Suprapubic skin (tissue), 3 donors: Measurements from ENCODE around the gene APOM.

ENCODE experiments used
- EP300 ChIP-seq: sonication (generic); formaldehyde crosslinking; IDR thresholded peaks from one replicate; pipeline ENCODE4 v1.6.1; 2017; ENCODE audit warnings: antibody characterized with exemption
- POLR2A ChIP-seq, 2 donors: fragments of 450-650 bp; IDR thresholded peaks; one replicate each; pipeline ENCODE4 v1.6.1; 2017; ENCODE audit warnings: antibody characterized with exemption in 2 of 2, mild to moderate bottlenecking in 2 of 2, moderate library complexity in 2 of 2
- TF ChIP-seq, protein P1 (sequence below), 2 donors: fragments of 200-600 bp in 1 of 2; fragments of 450-650 bp in 1 of 2; sonication (generic) in 1 of 2; IDR thresholded peaks; one replicate each; pipeline ENCODE4 v1.5.1; 2016 to 2019; ENCODE audit warnings: antibody characterized with exemption in 2 of 2, mild to moderate bottlenecking in 1 of 2, moderate library complexity in 1 of 2

DNA sequence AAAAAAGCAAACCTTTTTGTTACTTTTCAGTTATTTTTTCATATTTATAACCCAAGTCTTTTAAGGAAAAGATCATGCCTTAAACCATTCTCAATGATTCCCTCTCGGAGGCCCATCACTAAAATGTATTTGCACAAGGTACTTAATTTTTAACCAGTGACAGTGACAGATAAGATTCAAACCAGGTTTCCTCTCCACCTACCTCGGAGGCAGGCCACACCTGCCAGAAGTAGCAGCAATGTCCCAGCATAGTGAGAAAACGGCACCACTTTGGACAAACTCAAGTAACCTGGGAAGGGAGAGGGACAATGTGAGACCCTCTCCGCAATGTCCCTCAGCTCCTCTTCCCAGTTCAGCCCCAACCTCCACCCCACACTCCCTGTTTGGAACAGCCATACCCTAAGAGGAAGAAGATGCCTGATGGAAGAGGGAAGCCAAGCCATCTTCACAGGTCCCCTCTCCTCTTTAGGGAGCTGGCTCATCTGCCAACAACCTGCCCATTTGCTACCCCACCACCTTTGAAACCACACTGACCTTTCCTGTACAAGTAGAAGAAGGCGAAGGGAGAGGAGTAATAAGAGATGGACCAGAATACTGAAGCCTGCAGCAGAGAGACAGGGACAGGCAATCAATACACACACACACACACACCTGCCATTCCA, 45.2 kb downstream of the APOM start:
- TF ChIP-seq POLR2A (IDR thresholded peaks at IDR 0.05) (no peak), EP300 (no peak)
- TF ChIP-seq, protein P1, sequence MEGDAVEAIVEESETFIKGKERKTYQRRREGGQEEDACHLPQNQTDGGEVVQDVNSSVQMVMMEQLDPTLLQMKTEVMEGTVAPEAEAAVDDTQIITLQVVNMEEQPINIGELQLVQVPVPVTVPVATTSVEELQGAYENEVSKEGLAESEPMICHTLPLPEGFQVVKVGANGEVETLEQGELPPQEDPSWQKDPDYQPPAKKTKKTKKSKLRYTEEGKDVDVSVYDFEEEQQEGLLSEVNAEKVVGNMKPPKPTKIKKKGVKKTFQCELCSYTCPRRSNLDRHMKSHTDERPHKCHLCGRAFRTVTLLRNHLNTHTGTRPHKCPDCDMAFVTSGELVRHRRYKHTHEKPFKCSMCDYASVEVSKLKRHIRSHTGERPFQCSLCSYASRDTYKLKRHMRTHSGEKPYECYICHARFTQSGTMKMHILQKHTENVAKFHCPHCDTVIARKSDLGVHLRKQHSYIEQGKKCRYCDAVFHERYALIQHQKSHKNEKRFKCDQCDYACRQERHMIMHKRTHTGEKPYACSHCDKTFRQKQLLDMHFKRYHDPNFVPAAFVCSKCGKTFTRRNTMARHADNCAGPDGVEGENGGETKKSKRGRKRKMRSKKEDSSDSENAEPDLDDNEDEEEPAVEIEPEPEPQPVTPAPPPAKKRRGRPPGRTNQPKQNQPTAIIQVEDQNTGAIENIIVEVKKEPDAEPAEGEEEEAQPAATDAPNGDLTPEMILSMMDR (IDR thresholded peaks at IDR 0.05), result no peak
